Osteoblast (primary cell): ENCODE results near the gene SLC45A2. TPM values are rescaled to one million over a fixed set of nuclear protein-coding genes. Genes with fewer than 3 reads are reported as not detected.

Experiments used
- DNase-seq: peaks from one replicate; pipeline ENCODE4 v3.0.0; 2011; ENCODE audit warnings: low spot score, mixed read lengths; ENCODE audit not compliant: insufficient read length; ENCODE audit errors: missing footprints
- H2AFZ ChIP-seq: 2 replicates; pipeline ENCODE4 v1.6.0; 2011; ENCODE audit warnings: mild to moderate bottlenecking, low read length
- H3K27ac ChIP-seq: 2 replicates; pipeline ENCODE4 v1.5.1; 2011; ENCODE audit warnings: mild to moderate bottlenecking, low read depth, low read length, moderate library complexity
- H3K27me3 ChIP-seq: 2 replicates; pipeline ENCODE4 v1.6.0; 2012; ENCODE audit warnings: mild to moderate bottlenecking, control low read depth, inconsistent platforms, low read length, moderate library complexity; ENCODE audit not compliant: insufficient read depth
- H3K36me3 ChIP-seq: 2 replicates; pipeline ENCODE4 v1.5.1; 2011; ENCODE audit warnings: mild to moderate bottlenecking, low read length, control low read depth, moderate library complexity; ENCODE audit not compliant: insufficient read depth
- H3K4me1 ChIP-seq: 2 replicates; pipeline ENCODE4 v1.5.1; 2011; ENCODE audit warnings: mild to moderate bottlenecking, low read length, control low read depth, moderate library complexity; ENCODE audit not compliant: insufficient read depth
- H3K4me2 ChIP-seq: 2 replicates; pipeline ENCODE4 v1.6.0; 2011; ENCODE audit warnings: mild to moderate bottlenecking, low read length; ENCODE audit not compliant: insufficient read depth
- H3K4me3 ChIP-seq: fragments of 200-600 bp; sonication (generic); 3 replicates; pipeline ENCODE4 v1.5.1; 2012; ENCODE audit warnings: mild to moderate bottlenecking, low read length, inconsistent platforms; ENCODE audit not compliant: insufficient read depth
- H3K79me2 ChIP-seq: 2 replicates; pipeline ENCODE4 v1.6.0; 2012; ENCODE audit warnings: mild to moderate bottlenecking, low read length, control low read depth, inconsistent platforms; ENCODE audit not compliant: insufficient read depth
- H3K9me3 ChIP-seq: 2 replicates; pipeline ENCODE4 v1.5.1; 2011; ENCODE audit warnings: low read depth, low read length, control low read depth
- H4K20me1 ChIP-seq: 2 replicates; pipeline ENCODE4 v1.6.0; 2012; ENCODE audit warnings: mild to moderate bottlenecking, low read length, control low read depth; ENCODE audit not compliant: insufficient read depth
- total RNA-seq: library from RNA; depleted of rRNA; stranded (reverse); fragments of >200 nt; gene quantifications from 2 replicates; pipeline ENCODE4 v1.2.3, GENCODE V29; 2012
- TF ChIP-seq, protein P1 (sequence below): IDR thresholded peaks from 2 replicates; pipeline ENCODE4 v1.5.1; 2011; ENCODE audit warnings: mild to moderate bottlenecking, low read depth, low read length, moderate library complexity; ENCODE audit errors: extremely low read depth

Gene SLC45A2
- total RNA-seq, 1 donor = 0.36 TPM

- Histone ChIP-seq H3K4me1 (no peaks in the 10 kb centered on the region), H3K79me2 (no peaks in the 10 kb centered on the region), H3K9me3 (no peaks in the 10 kb centered on the region), H3K4me3 (no peak overlapping the region), H3K4me2 (no peak overlapping the region), H3K27me3 (no peaks in the 10 kb centered on the region), H4K20me1 (no peaks in the 10 kb centered on the region), H2AFZ (no peak overlapping the region), H3K27ac (no peak overlapping the region), H3K36me3 (no peaks in the 10 kb centered on the region)
- DNase-seq = no peak
- TF ChIP-seq, protein P1, sequence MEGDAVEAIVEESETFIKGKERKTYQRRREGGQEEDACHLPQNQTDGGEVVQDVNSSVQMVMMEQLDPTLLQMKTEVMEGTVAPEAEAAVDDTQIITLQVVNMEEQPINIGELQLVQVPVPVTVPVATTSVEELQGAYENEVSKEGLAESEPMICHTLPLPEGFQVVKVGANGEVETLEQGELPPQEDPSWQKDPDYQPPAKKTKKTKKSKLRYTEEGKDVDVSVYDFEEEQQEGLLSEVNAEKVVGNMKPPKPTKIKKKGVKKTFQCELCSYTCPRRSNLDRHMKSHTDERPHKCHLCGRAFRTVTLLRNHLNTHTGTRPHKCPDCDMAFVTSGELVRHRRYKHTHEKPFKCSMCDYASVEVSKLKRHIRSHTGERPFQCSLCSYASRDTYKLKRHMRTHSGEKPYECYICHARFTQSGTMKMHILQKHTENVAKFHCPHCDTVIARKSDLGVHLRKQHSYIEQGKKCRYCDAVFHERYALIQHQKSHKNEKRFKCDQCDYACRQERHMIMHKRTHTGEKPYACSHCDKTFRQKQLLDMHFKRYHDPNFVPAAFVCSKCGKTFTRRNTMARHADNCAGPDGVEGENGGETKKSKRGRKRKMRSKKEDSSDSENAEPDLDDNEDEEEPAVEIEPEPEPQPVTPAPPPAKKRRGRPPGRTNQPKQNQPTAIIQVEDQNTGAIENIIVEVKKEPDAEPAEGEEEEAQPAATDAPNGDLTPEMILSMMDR = no peak
These were observed 45.6 kb upstream of the SLC45A2 start for GRCh38 chr5:34030048-34030447.

GRCh38 chr5:34028349-34028748 lies 43.9 kb upstream of the SLC45A2 start:
- Histone ChIP-seq H3K9me3 (no peaks in the 10 kb centered on the region), H3K36me3 (no peaks in the 10 kb centered on the region), H2AFZ (no peak overlapping the region), H3K27ac (no peak overlapping the region), H4K20me1 (no peaks in the 10 kb centered on the region), H3K79me2 (no peaks in the 10 kb centered on the region), H3K4me1 (no peaks in the 10 kb centered on the region), H3K4me2 (no peak overlapping the region), H3K27me3 (no peaks in the 10 kb centered on the region), H3K4me3 (no peak overlapping the region)
- DNase-seq = no peak
- TF ChIP-seq, protein P1 = no peak

GRCh38 chr5:34026089-34026761 lies 41.7 kb upstream of the SLC45A2 start:
- no peaks in the 10 kb centered on the region for H3K79me2 ChIP-seq
- DNase-seq = peak; percentile 71
- no peak overlapping the region for H3K27ac ChIP-seq

DNA sequence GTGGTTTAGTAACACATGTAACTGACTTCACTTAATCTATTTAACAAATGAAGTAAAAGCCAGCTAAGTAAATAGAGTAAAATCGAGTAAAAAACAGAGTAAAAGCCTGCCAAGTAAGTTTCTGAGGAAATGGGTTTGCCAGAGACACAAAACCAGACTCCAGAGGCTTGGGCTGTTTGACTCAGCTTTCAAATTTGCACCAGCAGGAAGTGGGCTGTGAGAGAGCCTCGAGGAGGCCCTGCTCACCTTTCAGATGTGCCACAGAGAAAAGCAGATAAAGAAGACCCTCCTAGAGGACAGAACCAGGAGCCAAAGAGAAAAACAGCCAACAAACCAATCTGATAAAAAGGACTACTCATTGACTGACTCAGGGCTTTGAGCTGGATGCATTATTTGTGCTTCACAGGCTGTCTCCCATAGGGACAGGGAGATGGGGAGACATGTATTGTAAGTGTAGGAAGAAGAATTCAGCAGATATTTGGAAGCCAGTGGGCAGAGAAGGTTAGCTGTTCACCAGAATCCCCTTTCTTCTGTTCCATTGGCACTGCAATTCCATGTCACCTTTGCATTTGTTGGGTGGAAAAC lies 37.7 kb upstream of the SLC45A2 start:
- Histone ChIP-seq H3K27me3 (no peaks in the 10 kb centered on the region), H3K79me2 (no peaks in the 10 kb centered on the region), H3K4me1 (peaks cover 14% of the 10 kb centered on the region), H3K9me3 (no peaks in the 10 kb centered on the region), H3K4me3 (no peak overlapping the region), H3K36me3 (no peaks in the 10 kb centered on the region), H4K20me1 (no peaks in the 10 kb centered on the region), H3K4me2 (peak overlapping the region; percentile 24), H2AFZ (peak overlapping the region; percentile 17), H3K27ac (peak overlapping the region; percentile 45)
- TF ChIP-seq, protein P1 = no peak
- peak; percentile 75 for DNase-seq

More at GRCh38 chr5:34026089-34026761, 41.7 kb upstream of the SLC45A2 start:
- Histone ChIP-seq H3K36me3 (no peaks in the 10 kb centered on the region), H2AFZ (no peak overlapping the region), H3K27me3 (no peaks in the 10 kb centered on the region), H3K4me1 (peaks cover 14% of the 10 kb centered on the region), H4K20me1 (no peaks in the 10 kb centered on the region), H3K4me2 (no peak overlapping the region), H3K4me3 (no peak overlapping the region), H3K9me3 (no peaks in the 10 kb centered on the region)
- TF ChIP-seq, protein P1 = no peak
